Astrocyte (in vitro differentiated cells and primary cell): ENCODE data around the gene PPP1R7. TPM values are rescaled to one million over a fixed set of nuclear protein-coding genes. Genes with fewer than 3 reads are reported as not detected.

Experiments used
- DNase-seq: peaks from one replicate; pipeline ENCODE4 v3.0.0-alpha.2; 2010; ENCODE audit warnings: low read depth
- FAIRE-seq: peaks from 2 replicates; lab custom pipeline; 2011; peaks lifted over from hg19 to GRCh38; lab: Jason Lieb, UNC
- H2AFZ ChIP-seq: 2 replicates; pipeline ENCODE4 v1.6.0; 2012; ENCODE audit warnings: low read depth, low read length, inconsistent platforms
- H3K27ac ChIP-seq: 2 replicates; pipeline ENCODE4 v1.5.1; 2011; ENCODE audit warnings: low read depth, low read length, inconsistent platforms
- H3K27me3 ChIP-seq: 2 replicates; pipeline ENCODE4 v1.6.0; 2011; ENCODE audit warnings: low read length, inconsistent platforms; ENCODE audit not compliant: insufficient read depth
- H3K36me3 ChIP-seq: 2 replicates; pipeline ENCODE4 v1.5.1; 2011; ENCODE audit warnings: low read length, inconsistent platforms; ENCODE audit not compliant: insufficient read depth
- H3K4me1 ChIP-seq: 2 replicates; pipeline ENCODE4 v1.5.1; 2011; ENCODE audit warnings: low read length, inconsistent platforms; ENCODE audit not compliant: insufficient read depth
- H3K4me2 ChIP-seq: 2 replicates; pipeline ENCODE4 v1.6.0; 2012; ENCODE audit warnings: low read length, inconsistent platforms
- H3K4me3 ChIP-seq: 2 replicates; pipeline ENCODE4 v1.5.1; 2011; ENCODE audit warnings: low read depth, mild to moderate bottlenecking, low read length, inconsistent platforms; ENCODE audit not compliant: insufficient read depth
- H3K79me2 ChIP-seq: 2 replicates; pipeline ENCODE4 v1.6.0; 2012; ENCODE audit warnings: mild to moderate bottlenecking, low read length, inconsistent platforms; ENCODE audit not compliant: insufficient read depth
- H3K9ac ChIP-seq: 2 replicates; pipeline ENCODE4 v1.6.0; 2012; ENCODE audit warnings: mild to moderate bottlenecking, low read length, inconsistent platforms
- H3K9me3 ChIP-seq: 2 replicates; pipeline ENCODE4 v1.5.1; 2012; ENCODE audit warnings: low read depth, mild to moderate bottlenecking, low read length, inconsistent platforms; ENCODE audit not compliant: insufficient read depth
- H4K20me1 ChIP-seq: 2 replicates; pipeline ENCODE4 v1.6.0; 2012; ENCODE audit warnings: low read length, inconsistent platforms; ENCODE audit not compliant: insufficient read depth
- H3K27ac Mint-ChIP-seq: one replicate; pipeline ENCODE4 v1.8.0; 2021; ENCODE audit warnings: mild to moderate bottlenecking, mixed read lengths; ENCODE audit not compliant: unreplicated experiment
- H3K27me3 Mint-ChIP-seq: one replicate; pipeline ENCODE4 v1.8.0; 2021; ENCODE audit warnings: low read depth, mixed read lengths; ENCODE audit not compliant: unreplicated experiment
- H3K36me3 Mint-ChIP-seq: one replicate; pipeline ENCODE4 v1.8.0; 2021; ENCODE audit warnings: low read depth, mixed read lengths; ENCODE audit not compliant: unreplicated experiment
- H3K4me1 Mint-ChIP-seq: one replicate; pipeline ENCODE4 v1.8.0; 2021; ENCODE audit warnings: low read depth, mixed read lengths; ENCODE audit not compliant: unreplicated experiment
- H3K4me3 Mint-ChIP-seq: one replicate; pipeline ENCODE4 v1.8.0; 2021; ENCODE audit warnings: mild to moderate bottlenecking, moderate library complexity, mixed read lengths; ENCODE audit not compliant: unreplicated experiment
- H3K9me3 Mint-ChIP-seq: one replicate; pipeline ENCODE4 v1.8.0; 2021; ENCODE audit warnings: mild to moderate bottlenecking, mixed read lengths; ENCODE audit not compliant: unreplicated experiment
- CTCF ChIP-seq: IDR thresholded peaks from 2 replicates; pipeline ENCODE4 v1.5.1; 2011; ENCODE audit warnings: low read depth, mild to moderate bottlenecking, inconsistent platforms, low read length, moderate library complexity; ENCODE audit not compliant: insufficient read depth
- EZH2 ChIP-seq: IDR thresholded peaks from 2 replicates; pipeline ENCODE4 v1.6.1; 2012; ENCODE audit warnings: mild to moderate bottlenecking, low read length, inconsistent platforms; ENCODE audit not compliant: insufficient read depth
- total RNA-seq: library from RNA; stranded (reverse); gene quantifications from 2 replicates; pipeline ENCODE4 v1.2.1, GENCODE V29; 2021

PPP1R7 gene
- total RNA-seq, 1 donor from 2014 or later: 53.4 TPM

- TF ChIP-seq CTCF (no peak), EZH2 (no peak)
Observed at GRCh38 chr2:241199897-241200821, 49.9 kb downstream of the PPP1R7 start.

GRCh38 chr2:241200822-241201395 lies 50.6 kb downstream of the PPP1R7 start:
- no peak for DNase-seq
- H3K4me2 ChIP-seq: no peak overlapping the region
- no peaks in the 10 kb centered on the region for H3K36me3 Mint-ChIP-seq

More at GRCh38 chr2:241199897-241200821, 49.9 kb downstream of the PPP1R7 start:
- FAIRE-seq: no peak
- no peaks in the 10 kb centered on the region for H3K36me3 ChIP-seq
- no peak overlapping the region for H3K4me3 Mint-ChIP-seq
- no peak overlapping the region for H3K9ac ChIP-seq
- DNase-seq: no peak
- no peak overlapping the region for H3K4me2 ChIP-seq
- no peak overlapping the region for H2AFZ ChIP-seq
- no peak overlapping the region for H3K27ac Mint-ChIP-seq
- peaks cover 24% of the 10 kb centered on the region for H3K27me3 Mint-ChIP-seq
- no peaks in the 10 kb centered on the region for H3K36me3 Mint-ChIP-seq
- H3K27ac ChIP-seq: no peak overlapping the region
- no peaks in the 10 kb centered on the region for H3K4me1 Mint-ChIP-seq
- H4K20me1 ChIP-seq: no peaks in the 10 kb centered on the region
- no peaks in the 10 kb centered on the region for H3K9me3 Mint-ChIP-seq
- H3K79me2 ChIP-seq: no peaks in the 10 kb centered on the region
- H3K9me3 ChIP-seq: no peaks in the 10 kb centered on the region
- no peak overlapping the region for H3K4me3 ChIP-seq
- H3K27me3 ChIP-seq: peaks cover 5% of the 10 kb centered on the region
- no peaks in the 10 kb centered on the region for H3K4me1 ChIP-seq

More at GRCh38 chr2:241200822-241201395, 50.6 kb downstream of the PPP1R7 start:
- FAIRE-seq: no peak
- Histone ChIP-seq H3K27me3 (peaks cover 5% of the 10 kb centered on the region), H4K20me1 (no peaks in the 10 kb centered on the region), H3K4me3 (no peak overlapping the region), H2AFZ (no peak overlapping the region), H3K9me3 (no peaks in the 10 kb centered on the region), H3K36me3 (no peaks in the 10 kb centered on the region), H3K9ac (no peak overlapping the region), H3K79me2 (no peaks in the 10 kb centered on the region), H3K27ac (no peak overlapping the region), H3K4me1 (no peaks in the 10 kb centered on the region)
- Mint-ChIP-seq H3K27me3 (peaks cover 19% of the 10 kb centered on the region), H3K4me3 (no peak overlapping the region), H3K27ac (no peak overlapping the region), H3K9me3 (no peaks in the 10 kb centered on the region), H3K4me1 (no peaks in the 10 kb centered on the region)
- TF ChIP-seq CTCF (no peak), EZH2 (no peak)
